Keratinocyte (primary cell): ENCODE measurements around the gene OLIG1. TPM values are rescaled to one million over a fixed set of nuclear protein-coding genes. Genes with fewer than 3 reads are reported as not detected.
A peak's percentile ranks its signal among the peaks of the same experiment; 100 is the strongest.

ENCODE experiments used
- DNase-seq: peaks from one replicate; pipeline ENCODE4 v3.0.0-alpha.2; 2011; ENCODE audit warnings: low read depth, missing footprints, low spot score
- FAIRE-seq: peaks from 2 replicates; lab custom pipeline; 2011; peaks lifted over from hg19 to GRCh38; lab: Jason Lieb, UNC
- H2AFZ ChIP-seq: 2 replicates; pipeline ENCODE4 v1.6.0; 2012; ENCODE audit warnings: low read length, control low read depth, inconsistent platforms; ENCODE audit not compliant: control insufficient read depth
- H3K27ac ChIP-seq: 2 replicates; pipeline ENCODE4 v1.5.1; 2011; ENCODE audit warnings: low read length; ENCODE audit not compliant: control insufficient read depth, insufficient read depth
- H3K27me3 ChIP-seq: 3 replicates; pipeline ENCODE4 v1.6.0; 2011; ENCODE audit warnings: low read length; ENCODE audit not compliant: control insufficient read depth, insufficient read depth; ENCODE audit errors: extremely low read depth
- H3K36me3 ChIP-seq, 2 experiments: 2 replicates in 1 of 2; 3 replicates in 1 of 2; pipeline ENCODE4 v1.5.1; 2011; ENCODE audit warnings: low read length in 2 of 2, mild to moderate bottlenecking in 1 of 2; ENCODE audit not compliant: control insufficient read depth in 2 of 2, insufficient read depth in 2 of 2; ENCODE audit errors: extremely low read depth in 1 of 2
- H3K4me1 ChIP-seq: 3 replicates; pipeline ENCODE4 v1.5.1; 2011; ENCODE audit warnings: low read length; ENCODE audit not compliant: control insufficient read depth, insufficient read depth; ENCODE audit errors: extremely low read depth
- H3K4me2 ChIP-seq: 3 replicates; pipeline ENCODE4 v1.6.0; 2011; ENCODE audit warnings: low read depth, low read length; ENCODE audit not compliant: control insufficient read depth, insufficient read depth; ENCODE audit errors: extremely low read depth
- H3K4me3 ChIP-seq, 3 experiments: fragments of 200-600 bp in 1 of 3; sonication (generic) in 1 of 3; 2 replicates in 2 of 3; 3 replicates in 1 of 3; pipeline ENCODE4 v1.5.1; 2011 to 2016; ENCODE audit warnings: low read length in 3 of 3, mild to moderate bottlenecking in 3 of 3, control low read depth in 2 of 3, inconsistent platforms in 1 of 3, low read depth in 1 of 3, mixed read lengths in 1 of 3, mixed run types in 1 of 3, moderate library complexity in 1 of 3; ENCODE audit not compliant: control insufficient read depth in 2 of 3, insufficient read depth in 2 of 3; ENCODE audit errors: extremely low read depth in 1 of 3
- H3K79me2 ChIP-seq: 2 replicates; pipeline ENCODE4 v1.6.0; 2012; ENCODE audit warnings: low read length; ENCODE audit not compliant: control insufficient read depth, insufficient read depth
- H3K9ac ChIP-seq: 3 replicates; pipeline ENCODE4 v1.6.0; 2011; ENCODE audit warnings: low read length; ENCODE audit not compliant: control insufficient read depth, insufficient read depth; ENCODE audit errors: extremely low read depth
- H3K9me1 ChIP-seq: 3 replicates; pipeline ENCODE4 v1.6.0; 2011; ENCODE audit warnings: low read length; ENCODE audit not compliant: control insufficient read depth, insufficient read depth; ENCODE audit errors: extremely low read depth
- H3K9me3 ChIP-seq: 2 replicates; pipeline ENCODE4 v1.5.1; 2012; ENCODE audit warnings: low read depth, low read length; ENCODE audit not compliant: control insufficient read depth
- H4K20me1 ChIP-seq: 3 replicates; pipeline ENCODE4 v1.6.0; 2011; ENCODE audit warnings: low read length; ENCODE audit not compliant: control insufficient read depth, insufficient read depth; ENCODE audit errors: extremely low read depth
- EZH2 ChIP-seq: IDR thresholded peaks from one replicate; pipeline ENCODE4 v1.6.1; 2012; ENCODE audit warnings: inconsistent platforms, mild to moderate bottlenecking, low read length, moderate library complexity
- dilution Hi-C: fragments of 300-500 bp; cut with MboI; formaldehyde crosslinking; loops from one replicate; pipeline ENCODE4 v1.7.0; 2020; ENCODE audit warnings: low sequenced_read_pairs; ENCODE audit not compliant: extremely low pct_ligation_motif_present
- polyA plus RNA-seq, 5 experiments: library from polyadenylated mRNA; depleted of rRNA in 3 of 5; stranded (reverse) in 3 of 5; stranded (forward) in 1 of 5; unstranded in 1 of 5; fragments of >200 nt; gene quantifications; 1 replicate in 1 of 5; 2 replicates in 3 of 5; 3 replicates in 1 of 5; pipeline versions ENCODE4 v1.2.1 to v1.2.3, GENCODE V29; 2011 to 2012; ENCODE audit warnings: missing spikeins in 2 of 5, low read depth in 1 of 5, low replicate concordance in 1 of 5
- TF ChIP-seq, protein P1 (sequence below), 3 experiments: IDR thresholded peaks in 1 of 3; conservative IDR thresholded peaks in 1 of 3; optimal IDR thresholded peaks in 1 of 3; 2 replicates in 2 of 3; 3 replicates in 1 of 3; pipeline versions ENCODE3 to v1.5.1; 2011; ENCODE audit warnings: low read length in 3 of 3, mild to moderate bottlenecking in 3 of 3, moderate library complexity in 2 of 3, control low read depth in 1 of 3, inconsistent platforms in 1 of 3; ENCODE audit not compliant: insufficient read depth in 2 of 3; ENCODE audit errors: extremely low read depth in 1 of 3

The OLIG1 gene
- polyA plus RNA-seq, 1 donor (not counting 4 experiments of a cell fraction or from before 2014, with no cell fraction given), result not detected

DNA sequence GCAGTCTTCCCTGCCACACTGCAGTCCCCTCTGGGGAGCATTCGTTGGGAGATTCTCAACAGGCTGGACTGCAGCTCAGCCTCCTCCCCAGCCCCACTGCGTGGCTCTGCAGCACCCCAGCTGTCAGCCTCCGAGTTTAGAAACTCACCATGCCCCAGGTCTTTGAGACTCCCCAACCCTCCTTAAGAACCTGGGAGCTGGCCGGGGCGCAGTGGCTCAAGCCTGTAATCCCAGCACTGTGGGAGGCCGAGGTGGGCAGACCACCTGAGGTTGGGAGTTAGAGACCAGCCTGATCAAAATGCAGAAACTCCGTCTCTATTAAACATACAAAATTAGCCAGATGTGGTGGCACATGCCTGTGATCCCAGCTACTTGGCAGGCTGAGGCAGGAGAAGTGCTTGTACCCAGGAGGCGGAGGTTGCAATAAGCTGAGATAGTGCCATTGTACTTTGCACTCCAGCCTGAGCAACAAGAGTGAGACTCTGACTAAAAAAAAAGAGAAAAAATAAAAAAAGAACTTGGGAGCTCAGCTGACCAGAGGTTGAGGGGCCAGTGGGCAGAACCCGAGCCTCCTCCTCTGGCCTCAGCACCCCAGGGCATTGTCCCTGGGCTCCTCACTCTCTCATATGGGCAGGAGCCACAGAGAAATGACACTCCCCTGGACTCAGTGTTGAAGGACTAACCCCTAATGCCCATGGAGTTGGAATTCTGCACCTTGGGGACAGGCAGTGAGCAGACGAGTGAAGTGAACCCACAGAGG, 38.6 kb upstream of the OLIG1 start:
- Histone ChIP-seq H2AFZ (no peak overlapping the region), H3K4me3 (no peak overlapping the region), H3K79me2 (no peaks in the 10 kb centered on the region), H3K4me2 (no peak overlapping the region), H3K9ac (no peak overlapping the region), H3K4me1 (no peaks in the 10 kb centered on the region), H3K36me3 (no peaks in the 10 kb centered on the region), H3K27me3 (peaks cover 93% of the 10 kb centered on the region), H3K9me1 (no peaks in the 10 kb centered on the region), H3K27ac (no peak overlapping the region), H4K20me1 (peaks cover 2% of the 10 kb centered on the region), H3K9me3 (no peaks in the 10 kb centered on the region)
- dilution Hi-C loops, result no loop called here
- DNase-seq (no peak), FAIRE-seq (no peak)
- TF ChIP-seq, protein P1, sequence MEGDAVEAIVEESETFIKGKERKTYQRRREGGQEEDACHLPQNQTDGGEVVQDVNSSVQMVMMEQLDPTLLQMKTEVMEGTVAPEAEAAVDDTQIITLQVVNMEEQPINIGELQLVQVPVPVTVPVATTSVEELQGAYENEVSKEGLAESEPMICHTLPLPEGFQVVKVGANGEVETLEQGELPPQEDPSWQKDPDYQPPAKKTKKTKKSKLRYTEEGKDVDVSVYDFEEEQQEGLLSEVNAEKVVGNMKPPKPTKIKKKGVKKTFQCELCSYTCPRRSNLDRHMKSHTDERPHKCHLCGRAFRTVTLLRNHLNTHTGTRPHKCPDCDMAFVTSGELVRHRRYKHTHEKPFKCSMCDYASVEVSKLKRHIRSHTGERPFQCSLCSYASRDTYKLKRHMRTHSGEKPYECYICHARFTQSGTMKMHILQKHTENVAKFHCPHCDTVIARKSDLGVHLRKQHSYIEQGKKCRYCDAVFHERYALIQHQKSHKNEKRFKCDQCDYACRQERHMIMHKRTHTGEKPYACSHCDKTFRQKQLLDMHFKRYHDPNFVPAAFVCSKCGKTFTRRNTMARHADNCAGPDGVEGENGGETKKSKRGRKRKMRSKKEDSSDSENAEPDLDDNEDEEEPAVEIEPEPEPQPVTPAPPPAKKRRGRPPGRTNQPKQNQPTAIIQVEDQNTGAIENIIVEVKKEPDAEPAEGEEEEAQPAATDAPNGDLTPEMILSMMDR (optimal IDR thresholded peaks at IDR 0.05 in 1 of 3, IDR thresholded peaks at IDR 0.05 in 1 of 3, conservative IDR thresholded peaks at IDR 0.05 in 1 of 3; ENCODE audit: extremely low read depth in 1 of 3, insufficient read depth in 2 of 3, low read length in 3 of 3), result no peak
- TF ChIP-seq EZH2, result no peak

DNA sequence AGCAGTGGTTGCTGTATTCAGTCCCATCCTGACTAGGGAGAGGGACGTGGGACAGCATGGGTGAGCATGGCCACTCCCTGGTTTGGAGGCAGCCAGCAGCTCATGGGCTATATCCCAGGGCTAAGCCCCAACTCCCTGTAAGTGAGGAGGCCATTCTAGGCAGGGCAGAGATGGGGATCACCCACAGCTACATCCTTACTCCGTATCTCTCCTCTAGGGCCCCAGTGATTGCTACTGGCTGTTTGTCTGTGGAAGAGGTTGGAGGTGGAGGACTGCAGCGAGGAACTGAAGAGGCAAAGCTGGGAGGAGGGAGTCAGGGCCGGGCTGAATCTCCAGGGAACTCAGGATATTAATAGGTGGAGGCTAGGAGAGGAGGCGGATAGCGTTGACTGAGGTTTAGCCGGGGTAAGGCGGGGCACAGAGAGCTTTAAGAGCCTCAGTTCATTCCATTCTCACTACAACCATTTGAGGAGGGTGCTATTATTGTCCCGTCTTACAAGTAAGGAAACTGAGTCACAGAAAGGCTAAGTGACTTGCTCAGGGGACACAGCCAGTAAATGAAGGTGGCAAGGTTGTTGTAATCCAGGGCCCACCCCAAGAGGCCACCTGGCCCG, 37.4 kb upstream of the OLIG1 start:
- no peak overlapping the region for H3K9ac ChIP-seq
- no peaks in the 10 kb centered on the region for H3K4me1 ChIP-seq
- no peak overlapping the region for H3K27ac ChIP-seq
- peaks cover 81% of the 10 kb centered on the region for H3K27me3 ChIP-seq
- H3K79me2 ChIP-seq, result no peaks in the 10 kb centered on the region
- no peak overlapping the region for H2AFZ ChIP-seq
- dilution Hi-C loops, result no loop called here
- no peaks in the 10 kb centered on the region for H3K36me3 ChIP-seq
- H4K20me1 ChIP-seq, result no peaks in the 10 kb centered on the region
- H3K9me3 ChIP-seq, result no peaks in the 10 kb centered on the region
- no peak for FAIRE-seq
- H3K4me3 ChIP-seq, result no peak overlapping the region
- no peak for DNase-seq
- H3K4me2 ChIP-seq, result no peak overlapping the region
- H3K9me1 ChIP-seq, result no peaks in the 10 kb centered on the region
- TF ChIP-seq, protein P1 (optimal IDR thresholded peaks at IDR 0.05 in 1 of 3, IDR thresholded peaks at IDR 0.05 in 1 of 3, conservative IDR thresholded peaks at IDR 0.05 in 1 of 3; ENCODE audit: extremely low read depth in 1 of 3, insufficient read depth in 2 of 3, low read length in 3 of 3), result no peak
- peak; percentile 83 for TF ChIP-seq EZH2
